ENCODE data around the gene RERG. TPM values are rescaled to one million over a fixed set of nuclear protein-coding genes. Genes with fewer than 3 reads are reported as not detected.

RERG gene
- total and polyA plus RNA-seq, 4 donors, result 1.0 to 1.4 (median 1.1) TPM

GRCh38 chr12:15205341-15206010, 15.7 kb downstream of the RERG start:
- Histone ChIP-seq H3K9me3 (ENCODE audit: control insufficient read depth in 4 of 4, low read length in 3 of 4) (no peaks in the 10 kb centered on the region), H3K36me3 (ENCODE audit: control insufficient read depth in 4 of 4, insufficient read depth in 3 of 4, low read depth in 1 of 4, low read length in 3 of 4) (no peaks in the 10 kb centered on the region), H3K4me3 (ENCODE audit: low read depth in 1 of 3, low read length in 3 of 3) (no peak overlapping the region), H3K27me3 (ENCODE audit: control insufficient read depth in 4 of 4, insufficient read depth in 4 of 4, low read length in 3 of 4) (peaks cover 0 to 7% (median 0%) of the 10 kb centered on the region in 4 donors), H3K4me1 (ENCODE audit: control insufficient read depth in 4 of 4, insufficient read depth in 4 of 4, low read length in 3 of 4) (no peaks in the 10 kb centered on the region), H3K9ac (ENCODE audit: low read depth in 1 of 2, low read length in 2 of 2) (no peak overlapping the region), H3K27ac (ENCODE audit: low read depth in 1 of 2, low read length in 2 of 2) (no peak overlapping the region)
- 84% methylated on average over 8 of the region's 8 CpGs for WGBS
- DNase-seq (ENCODE audit: low spot score), result no peak
- TF ChIP-seq NR2F2 (IDR thresholded peaks at IDR 0.05) (peak; percentile 19), EGR1 (IDR thresholded peaks at IDR 0.05; ENCODE audit: low read depth in 2 of 2) (no peak), RAD21 (IDR thresholded peaks at IDR 0.05) (no peak)

DNA sequence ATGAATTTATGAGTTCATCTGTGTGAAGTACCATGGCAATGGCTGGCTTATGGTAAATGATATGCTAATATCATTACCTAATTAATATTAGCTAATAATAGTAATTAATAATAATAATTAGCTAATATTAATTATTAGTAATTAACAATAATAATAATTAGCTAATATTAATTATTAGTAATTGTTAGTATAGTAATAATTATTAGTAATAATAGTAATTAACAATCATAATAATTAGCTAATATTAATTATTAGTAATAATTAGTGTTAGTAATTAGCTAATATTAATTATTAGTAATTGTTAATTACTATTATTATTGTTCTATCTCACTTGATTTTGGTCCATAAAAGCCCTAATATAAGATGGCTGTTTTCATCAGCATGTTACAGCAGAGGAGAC, 19.8 kb downstream of the RERG start:
- TF ChIP-seq MAX (IDR thresholded peaks at IDR 0.05) (no peak), JUND (IDR thresholded peaks at IDR 0.05) (no peak), TAF1 (conservative IDR thresholded peaks at IDR 0.05) (no peak), YY1 (IDR thresholded peaks at IDR 0.05) (no peak), SP1 (IDR thresholded peaks at IDR 0.05) (no peak), GABPA (IDR thresholded peaks at IDR 0.05 in 1 of 2, conservative IDR thresholded peaks at IDR 0.05 in 1 of 2) (no peak)
- TF ChIP-seq, protein P1, sequence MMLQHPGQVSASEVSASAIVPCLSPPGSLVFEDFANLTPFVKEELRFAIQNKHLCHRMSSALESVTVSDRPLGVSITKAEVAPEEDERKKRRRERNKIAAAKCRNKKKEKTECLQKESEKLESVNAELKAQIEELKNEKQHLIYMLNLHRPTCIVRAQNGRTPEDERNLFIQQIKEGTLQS (IDR thresholded peaks at IDR 0.05), result no peak
- TF ChIP-seq, protein P2, sequence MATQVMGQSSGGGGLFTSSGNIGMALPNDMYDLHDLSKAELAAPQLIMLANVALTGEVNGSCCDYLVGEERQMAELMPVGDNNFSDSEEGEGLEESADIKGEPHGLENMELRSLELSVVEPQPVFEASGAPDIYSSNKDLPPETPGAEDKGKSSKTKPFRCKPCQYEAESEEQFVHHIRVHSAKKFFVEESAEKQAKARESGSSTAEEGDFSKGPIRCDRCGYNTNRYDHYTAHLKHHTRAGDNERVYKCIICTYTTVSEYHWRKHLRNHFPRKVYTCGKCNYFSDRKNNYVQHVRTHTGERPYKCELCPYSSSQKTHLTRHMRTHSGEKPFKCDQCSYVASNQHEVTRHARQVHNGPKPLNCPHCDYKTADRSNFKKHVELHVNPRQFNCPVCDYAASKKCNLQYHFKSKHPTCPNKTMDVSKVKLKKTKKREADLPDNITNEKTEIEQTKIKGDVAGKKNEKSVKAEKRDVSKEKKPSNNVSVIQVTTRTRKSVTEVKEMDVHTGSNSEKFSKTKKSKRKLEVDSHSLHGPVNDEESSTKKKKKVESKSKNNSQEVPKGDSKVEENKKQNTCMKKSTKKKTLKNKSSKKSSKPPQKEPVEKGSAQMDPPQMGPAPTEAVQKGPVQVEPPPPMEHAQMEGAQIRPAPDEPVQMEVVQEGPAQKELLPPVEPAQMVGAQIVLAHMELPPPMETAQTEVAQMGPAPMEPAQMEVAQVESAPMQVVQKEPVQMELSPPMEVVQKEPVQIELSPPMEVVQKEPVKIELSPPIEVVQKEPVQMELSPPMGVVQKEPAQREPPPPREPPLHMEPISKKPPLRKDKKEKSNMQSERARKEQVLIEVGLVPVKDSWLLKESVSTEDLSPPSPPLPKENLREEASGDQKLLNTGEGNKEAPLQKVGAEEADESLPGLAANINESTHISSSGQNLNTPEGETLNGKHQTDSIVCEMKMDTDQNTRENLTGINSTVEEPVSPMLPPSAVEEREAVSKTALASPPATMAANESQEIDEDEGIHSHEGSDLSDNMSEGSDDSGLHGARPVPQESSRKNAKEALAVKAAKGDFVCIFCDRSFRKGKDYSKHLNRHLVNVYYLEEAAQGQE (IDR thresholded peaks at IDR 0.05), result no peak
- TF ChIP-seq, protein P3, sequence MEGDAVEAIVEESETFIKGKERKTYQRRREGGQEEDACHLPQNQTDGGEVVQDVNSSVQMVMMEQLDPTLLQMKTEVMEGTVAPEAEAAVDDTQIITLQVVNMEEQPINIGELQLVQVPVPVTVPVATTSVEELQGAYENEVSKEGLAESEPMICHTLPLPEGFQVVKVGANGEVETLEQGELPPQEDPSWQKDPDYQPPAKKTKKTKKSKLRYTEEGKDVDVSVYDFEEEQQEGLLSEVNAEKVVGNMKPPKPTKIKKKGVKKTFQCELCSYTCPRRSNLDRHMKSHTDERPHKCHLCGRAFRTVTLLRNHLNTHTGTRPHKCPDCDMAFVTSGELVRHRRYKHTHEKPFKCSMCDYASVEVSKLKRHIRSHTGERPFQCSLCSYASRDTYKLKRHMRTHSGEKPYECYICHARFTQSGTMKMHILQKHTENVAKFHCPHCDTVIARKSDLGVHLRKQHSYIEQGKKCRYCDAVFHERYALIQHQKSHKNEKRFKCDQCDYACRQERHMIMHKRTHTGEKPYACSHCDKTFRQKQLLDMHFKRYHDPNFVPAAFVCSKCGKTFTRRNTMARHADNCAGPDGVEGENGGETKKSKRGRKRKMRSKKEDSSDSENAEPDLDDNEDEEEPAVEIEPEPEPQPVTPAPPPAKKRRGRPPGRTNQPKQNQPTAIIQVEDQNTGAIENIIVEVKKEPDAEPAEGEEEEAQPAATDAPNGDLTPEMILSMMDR (IDR thresholded peaks at IDR 0.05; ENCODE audit: low read depth, low read length, missing input control), result no peak
- H3K36me3 ChIP-seq (ENCODE audit: control insufficient read depth in 4 of 4, insufficient read depth in 3 of 4, low read depth in 1 of 4, low read length in 3 of 4), result no peaks in the 10 kb centered on the region
- H3K4me3 ChIP-seq (ENCODE audit: low read depth in 1 of 3, low read length in 3 of 3), result no peak overlapping the region
- no peaks in the 10 kb centered on the region for H3K9me3 ChIP-seq (ENCODE audit: control insufficient read depth in 4 of 4, low read length in 3 of 4)
- H3K27me3 ChIP-seq (ENCODE audit: control insufficient read depth in 4 of 4, insufficient read depth in 4 of 4, low read length in 3 of 4), result no peaks in the 10 kb centered on the region
- no peak for DNase-seq (ENCODE audit: low spot score)
- H3K4me1 ChIP-seq (ENCODE audit: control insufficient read depth in 4 of 4, insufficient read depth in 4 of 4, low read length in 3 of 4), result no peaks in the 10 kb centered on the region
- no peak overlapping the region for H3K9ac ChIP-seq (ENCODE audit: low read depth in 1 of 2, low read length in 2 of 2)
- no peak overlapping the region for H3K27ac ChIP-seq (ENCODE audit: low read depth in 1 of 2, low read length in 2 of 2)

GRCh38 chr12:15201056-15201455, 20.2 kb downstream of the RERG start:
- 88% methylated on average over 1 of the region's 1 CpG for WGBS
- TF ChIP-seq, protein P2 (IDR thresholded peaks at IDR 0.05), result no peak
- TF ChIP-seq YY1 (IDR thresholded peaks at IDR 0.05) (no peak), GABPA (IDR thresholded peaks at IDR 0.05 in 1 of 2, conservative IDR thresholded peaks at IDR 0.05 in 1 of 2) (no peak), MAX (IDR thresholded peaks at IDR 0.05) (no peak), RXRA (IDR thresholded peaks at IDR 0.05) (no peak), EGR1 (IDR thresholded peaks at IDR 0.05; ENCODE audit: low read depth in 2 of 2) (no peak), HNF4A (conservative IDR thresholded peaks at IDR 0.05) (no peak)
- TF ChIP-seq, protein P4, sequence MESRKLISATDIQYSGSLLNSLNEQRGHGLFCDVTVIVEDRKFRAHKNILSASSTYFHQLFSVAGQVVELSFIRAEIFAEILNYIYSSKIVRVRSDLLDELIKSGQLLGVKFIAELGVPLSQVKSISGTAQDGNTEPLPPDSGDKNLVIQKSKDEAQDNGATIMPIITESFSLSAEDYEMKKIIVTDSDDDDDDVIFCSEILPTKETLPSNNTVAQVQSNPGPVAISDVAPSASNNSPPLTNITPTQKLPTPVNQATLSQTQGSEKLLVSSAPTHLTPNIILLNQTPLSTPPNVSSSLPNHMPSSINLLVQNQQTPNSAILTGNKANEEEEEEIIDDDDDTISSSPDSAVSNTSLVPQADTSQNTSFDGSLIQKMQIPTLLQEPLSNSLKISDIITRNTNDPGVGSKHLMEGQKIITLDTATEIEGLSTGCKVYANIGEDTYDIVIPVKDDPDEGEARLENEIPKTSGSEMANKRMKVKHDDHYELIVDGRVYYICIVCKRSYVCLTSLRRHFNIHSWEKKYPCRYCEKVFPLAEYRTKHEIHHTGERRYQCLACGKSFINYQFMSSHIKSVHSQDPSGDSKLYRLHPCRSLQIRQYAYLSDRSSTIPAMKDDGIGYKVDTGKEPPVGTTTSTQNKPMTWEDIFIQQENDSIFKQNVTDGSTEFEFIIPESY (IDR thresholded peaks at IDR 0.05), result no peak

More at GRCh38 chr12:15201056-15201455, 20.2 kb downstream of the RERG start:
- no peaks in the 10 kb centered on the region for H3K4me1 ChIP-seq (ENCODE audit: control insufficient read depth in 4 of 4, insufficient read depth in 4 of 4, low read length in 3 of 4)
- no peaks in the 10 kb centered on the region for H3K27me3 ChIP-seq (ENCODE audit: control insufficient read depth in 4 of 4, insufficient read depth in 4 of 4, low read length in 3 of 4)
- H3K9me3 ChIP-seq (ENCODE audit: control insufficient read depth in 4 of 4, low read length in 3 of 4), result no peaks in the 10 kb centered on the region
- no peak overlapping the region for H3K4me3 ChIP-seq (ENCODE audit: low read depth in 1 of 3, low read length in 3 of 3)
- H3K9ac ChIP-seq (ENCODE audit: low read depth in 1 of 2, low read length in 2 of 2), result no peak overlapping the region
- DNase-seq (ENCODE audit: low spot score), result no peak
- no peak overlapping the region for H3K27ac ChIP-seq (ENCODE audit: low read depth in 1 of 2, low read length in 2 of 2)
- H3K36me3 ChIP-seq (ENCODE audit: control insufficient read depth in 4 of 4, insufficient read depth in 3 of 4, low read depth in 1 of 4, low read length in 3 of 4), result no peaks in the 10 kb centered on the region
